Testis (tissue), 2 donors: ENCODE measurements around the gene GOLT1A.

Experiments
- POLR2A ChIP-seq: fragments of 450-650 bp; IDR thresholded peaks from one replicate; pipeline ENCODE4 v1.6.1; 2017; ENCODE audit warnings: antibody characterized with exemption, mild to moderate bottlenecking, moderate library complexity
- TF ChIP-seq, protein P1 (sequence below), 3 experiments: fragments of 450-650 bp in 2 of 3; fragments of 200-600 bp in 1 of 3; sonication (generic) in 1 of 3; IDR thresholded peaks; one replicate each; pipeline ENCODE4 v1.5.1; 2016 to 2019; ENCODE audit warnings: antibody characterized with exemption in 3 of 3, mild to moderate bottlenecking in 2 of 3, moderate library complexity in 1 of 3

DNA sequence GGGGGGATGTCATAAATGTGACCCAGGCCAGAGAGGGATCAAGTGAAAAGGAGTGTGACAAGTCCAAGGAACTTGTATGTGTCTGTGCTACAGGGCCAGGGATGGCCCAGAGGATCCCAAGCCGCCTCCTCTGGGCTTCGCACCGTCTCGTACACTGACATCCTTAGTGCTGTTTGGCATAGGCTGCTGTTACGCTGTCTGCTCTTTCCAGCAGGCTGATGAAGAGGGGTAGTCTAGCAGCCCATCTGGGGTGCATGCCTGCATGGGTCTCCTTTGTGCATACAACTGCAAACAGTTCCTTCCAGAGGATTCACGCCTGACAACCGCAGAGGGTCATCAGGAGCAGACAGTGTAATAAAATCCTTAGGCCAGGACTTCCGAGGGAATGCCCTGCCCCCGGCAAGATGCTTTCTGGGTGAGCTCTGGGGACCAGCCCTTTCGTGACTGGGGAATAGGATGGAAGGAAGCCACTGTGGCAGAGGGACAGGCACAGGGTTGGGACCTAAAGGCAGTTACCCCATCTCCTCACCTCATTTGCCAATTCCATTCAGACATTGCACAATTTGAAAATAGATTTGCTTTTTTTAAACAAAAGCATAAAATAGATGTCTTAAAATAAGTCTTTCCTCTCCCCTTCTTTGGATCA lies 6.3 kb upstream of the GOLT1A start:
- TF ChIP-seq, protein P1, sequence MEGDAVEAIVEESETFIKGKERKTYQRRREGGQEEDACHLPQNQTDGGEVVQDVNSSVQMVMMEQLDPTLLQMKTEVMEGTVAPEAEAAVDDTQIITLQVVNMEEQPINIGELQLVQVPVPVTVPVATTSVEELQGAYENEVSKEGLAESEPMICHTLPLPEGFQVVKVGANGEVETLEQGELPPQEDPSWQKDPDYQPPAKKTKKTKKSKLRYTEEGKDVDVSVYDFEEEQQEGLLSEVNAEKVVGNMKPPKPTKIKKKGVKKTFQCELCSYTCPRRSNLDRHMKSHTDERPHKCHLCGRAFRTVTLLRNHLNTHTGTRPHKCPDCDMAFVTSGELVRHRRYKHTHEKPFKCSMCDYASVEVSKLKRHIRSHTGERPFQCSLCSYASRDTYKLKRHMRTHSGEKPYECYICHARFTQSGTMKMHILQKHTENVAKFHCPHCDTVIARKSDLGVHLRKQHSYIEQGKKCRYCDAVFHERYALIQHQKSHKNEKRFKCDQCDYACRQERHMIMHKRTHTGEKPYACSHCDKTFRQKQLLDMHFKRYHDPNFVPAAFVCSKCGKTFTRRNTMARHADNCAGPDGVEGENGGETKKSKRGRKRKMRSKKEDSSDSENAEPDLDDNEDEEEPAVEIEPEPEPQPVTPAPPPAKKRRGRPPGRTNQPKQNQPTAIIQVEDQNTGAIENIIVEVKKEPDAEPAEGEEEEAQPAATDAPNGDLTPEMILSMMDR (IDR thresholded peaks at IDR 0.05), result no peak
- TF ChIP-seq POLR2A, result no peak
